HG03039 (cell line): ENCODE results near the gene NREP.
A peak's percentile ranks its signal among the peaks of the same experiment; 100 is the strongest.

Experiments
- ATAC-seq: cut with Tn5 transposase; IDR thresholded peaks from one replicate; pipeline ENCODE4 v1.9.1; 2021; ENCODE audit warnings: mild to moderate bottlenecking, moderate library complexity; ENCODE audit not compliant: unreplicated experiment

NREP gene

DNA sequence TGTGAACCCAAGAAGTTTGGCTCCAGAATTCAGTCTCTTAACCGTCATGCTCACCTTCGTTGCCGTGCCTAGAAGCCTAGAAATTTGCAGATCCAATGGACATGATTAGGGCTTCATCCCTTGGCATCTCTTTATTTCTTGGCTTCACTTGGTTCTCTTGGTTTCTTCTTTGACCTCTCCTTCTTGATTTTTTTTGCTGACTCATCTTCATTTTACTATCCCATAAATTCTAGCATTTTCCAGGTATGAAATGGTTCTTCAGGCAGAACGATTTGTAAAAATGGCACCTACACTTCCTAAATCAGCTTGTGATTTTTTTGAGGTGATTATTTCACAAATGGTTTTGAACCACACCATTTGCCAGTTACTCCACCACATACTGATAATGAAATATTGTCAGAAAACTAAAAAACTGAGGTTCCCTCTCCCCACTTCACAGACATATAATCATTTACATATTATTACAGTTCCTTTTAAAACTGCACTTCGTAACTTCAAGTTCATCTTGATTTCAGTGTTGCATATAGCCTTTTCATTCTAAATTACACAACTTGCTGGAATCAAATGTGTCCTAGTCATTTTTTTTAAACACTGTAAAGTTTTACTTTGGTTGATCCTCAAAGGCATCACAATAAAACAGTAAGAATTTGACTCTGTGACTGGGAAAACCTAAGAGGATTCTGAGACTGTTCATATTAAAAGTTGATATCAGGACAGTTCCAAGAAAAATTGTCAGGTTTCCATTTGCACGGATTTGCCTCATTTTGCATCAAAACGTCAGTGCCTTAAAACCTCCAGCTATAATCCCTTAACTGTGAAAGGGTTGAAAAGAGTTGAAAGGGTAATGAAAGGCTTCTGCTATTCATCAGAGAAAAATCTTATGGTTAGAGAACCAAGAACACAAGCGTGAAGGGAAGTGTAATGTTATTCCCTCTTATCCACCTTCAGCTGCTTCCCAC lies 8.9 kb upstream of the NREP start:
- no peak for ATAC-seq

GRCh38 chr5:111764019-111764418 lies 7.0 kb upstream of the NREP start:
- ATAC-seq = no peak

- no peak for ATAC-seq
These were observed 5.9 kb upstream of the NREP start for GRCh38 chr5:111762895-111763294.

GRCh38 chr5:111758284-111758628 lies 1.3 kb upstream of the NREP start:
- no peak for ATAC-seq

- peak; percentile 76 for ATAC-seq
These were observed 625 bp upstream of the NREP start for GRCh38 chr5:111757355-111758283.

DNA sequence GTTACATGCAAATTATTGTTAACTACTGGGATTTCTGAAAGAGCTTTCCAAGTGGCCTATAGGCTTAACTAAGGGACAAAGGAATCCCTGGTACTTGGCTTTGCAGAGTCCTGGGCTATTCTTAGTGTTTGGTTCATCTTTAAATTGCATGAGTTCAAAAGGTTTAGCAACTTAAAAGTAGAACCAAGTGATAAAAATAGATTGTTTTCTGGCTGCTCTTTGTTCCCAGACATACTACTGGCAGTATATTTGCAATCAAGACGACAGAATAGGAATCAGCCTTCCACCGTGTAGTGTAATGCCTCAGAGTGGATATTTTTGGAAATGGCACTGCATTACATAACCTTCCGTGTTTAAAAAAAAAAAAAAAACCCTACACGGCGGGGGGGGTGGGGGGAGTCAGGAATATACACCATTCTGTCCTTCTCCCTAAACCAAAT lies 1.0 kb downstream of the NREP start:
- no peak for ATAC-seq

DNA sequence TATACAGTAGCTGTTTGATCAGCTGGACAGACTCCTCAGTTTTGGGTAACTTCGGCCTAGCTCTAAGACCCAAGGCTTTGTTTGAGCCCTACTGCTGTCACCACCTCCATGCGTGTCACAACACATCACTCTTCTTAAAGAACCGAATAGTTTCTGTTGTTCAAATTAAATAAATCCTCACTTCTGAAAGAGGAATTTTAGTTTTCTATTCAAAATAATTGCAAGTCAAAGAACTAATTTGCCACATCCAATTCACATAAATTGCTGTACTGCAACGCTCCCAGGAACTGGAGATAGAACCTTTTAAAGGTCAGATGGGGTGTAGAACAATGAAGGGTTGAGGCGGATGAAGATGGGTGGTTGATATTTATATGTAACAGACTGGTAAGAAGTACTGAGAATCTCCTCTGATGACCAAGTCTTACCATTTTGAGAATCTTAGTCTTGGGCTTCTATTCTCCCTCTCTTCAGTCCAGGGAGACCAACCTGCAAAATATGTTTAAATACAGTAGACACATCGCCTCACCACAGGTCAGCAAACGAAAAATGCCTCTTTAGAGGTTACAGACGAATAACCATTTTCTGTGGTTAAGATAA lies 1.6 kb downstream of the NREP start:
- ATAC-seq = no peak

DNA sequence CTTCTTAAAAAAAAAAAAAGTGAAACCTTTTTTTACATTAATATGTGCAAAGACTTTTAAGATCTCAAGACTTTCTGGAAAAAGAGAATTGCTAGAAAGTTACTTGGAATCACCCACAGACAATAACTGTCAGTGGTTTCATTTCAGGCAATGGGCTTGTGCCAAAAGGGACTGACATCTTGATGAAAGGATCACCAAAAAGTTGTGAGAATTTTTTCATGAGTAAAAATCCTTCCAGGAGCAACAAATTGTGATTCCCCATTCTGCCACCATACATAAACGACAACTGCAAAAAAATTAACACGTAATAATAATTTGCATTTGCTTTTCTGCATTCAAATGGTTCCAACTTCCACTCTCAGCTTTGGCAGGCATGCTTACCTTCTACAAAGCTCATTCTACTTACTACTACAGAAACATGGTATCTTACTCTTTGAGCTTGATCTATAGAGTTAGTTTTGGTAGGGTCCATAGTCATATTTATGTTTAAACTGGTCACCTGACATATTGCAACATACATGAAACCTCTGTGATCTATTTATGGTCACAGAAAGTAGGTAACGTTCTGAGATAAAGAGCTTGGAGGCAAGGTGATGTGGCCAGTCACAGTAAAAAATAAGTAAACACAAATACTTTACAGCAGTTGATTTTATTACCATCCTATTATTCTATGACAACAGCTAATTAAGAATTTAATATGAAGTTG lies 3.0 kb downstream of the NREP start:
- ATAC-seq = no peak

- no peak for ATAC-seq
These were observed 4.5 kb downstream of the NREP start for GRCh38 chr5:111752426-111752965.

- ATAC-seq = no peak
These were observed 7.5 kb downstream of the NREP start for GRCh38 chr5:111749303-111750026.

- ATAC-seq = no peak
These were observed 8.7 kb downstream of the NREP start for GRCh38 chr5:111748304-111748763.

DNA sequence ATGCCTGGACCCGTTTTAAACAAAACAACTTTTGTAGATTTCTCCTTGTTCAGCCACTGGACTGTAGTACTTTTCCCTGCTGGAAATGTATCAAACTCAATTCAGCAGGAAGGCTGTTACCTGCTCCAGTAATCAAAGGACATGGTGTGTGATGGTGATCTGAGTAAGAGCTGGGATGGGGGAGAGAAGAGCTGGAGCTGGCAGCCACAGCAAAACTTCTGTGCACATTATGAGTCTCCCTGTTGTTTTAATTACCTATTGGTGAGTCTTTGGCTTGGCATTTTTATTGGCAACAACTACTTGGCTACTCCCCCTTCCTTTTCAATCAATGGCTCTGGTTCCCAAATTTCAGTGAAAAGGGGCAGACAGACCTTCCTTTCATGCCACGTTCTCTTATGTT lies 9.7 kb downstream of the NREP start:
- ATAC-seq = no peak

- ATAC-seq = no peak
These were observed 10.2 kb downstream of the NREP start for GRCh38 chr5:111746791-111747190.

DNA sequence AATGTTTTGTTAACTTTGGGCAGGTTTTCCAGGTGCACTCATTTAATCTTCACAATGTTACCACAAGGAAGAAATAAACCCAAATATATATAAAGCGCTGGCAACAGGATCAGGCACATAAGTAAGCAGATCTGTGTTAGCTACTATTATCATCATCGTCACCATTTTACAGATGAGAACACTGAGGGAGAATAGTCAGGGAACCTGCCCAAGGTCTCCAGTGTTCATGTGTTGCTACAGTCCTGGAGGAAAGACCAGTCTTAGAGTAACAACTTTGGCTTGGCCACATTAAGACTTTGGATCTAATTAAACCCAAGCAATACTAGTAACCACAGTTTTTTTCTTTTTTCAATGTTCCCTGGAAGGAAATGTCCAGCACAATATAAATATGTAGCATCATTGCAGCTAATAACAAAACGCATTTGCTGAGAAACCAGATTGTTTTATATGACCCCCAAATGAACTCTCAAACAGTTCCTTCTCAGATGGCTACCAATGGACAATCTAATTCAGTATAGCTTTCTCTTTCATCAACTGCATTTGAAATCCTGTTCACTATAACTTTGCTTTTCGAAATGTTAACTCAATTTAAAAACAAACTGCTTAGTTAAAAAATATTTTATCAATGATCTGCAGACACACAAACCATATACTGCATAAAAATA lies 11.8 kb downstream of the NREP start:
- no peak for ATAC-seq

DNA sequence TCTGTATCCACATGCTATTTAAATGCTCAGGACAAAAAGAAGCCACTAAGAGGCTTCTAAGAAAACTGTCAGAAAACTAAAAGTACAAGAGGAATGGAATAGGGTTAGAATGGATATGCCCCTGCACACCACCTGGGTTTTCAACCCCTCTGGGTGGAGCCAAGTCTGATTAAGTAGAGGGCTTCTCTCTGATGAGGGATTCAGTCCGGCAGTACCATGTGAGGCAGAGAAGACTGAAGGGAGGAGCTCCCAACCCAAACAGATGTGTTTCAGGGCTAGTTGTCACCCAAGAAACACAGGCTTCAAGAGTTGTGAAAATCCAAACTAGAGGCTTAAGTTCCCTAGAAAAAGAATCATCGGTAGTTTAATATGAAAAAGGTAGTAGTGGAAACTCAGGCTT lies 12.5 kb downstream of the NREP start:
- ATAC-seq = no peak

DNA sequence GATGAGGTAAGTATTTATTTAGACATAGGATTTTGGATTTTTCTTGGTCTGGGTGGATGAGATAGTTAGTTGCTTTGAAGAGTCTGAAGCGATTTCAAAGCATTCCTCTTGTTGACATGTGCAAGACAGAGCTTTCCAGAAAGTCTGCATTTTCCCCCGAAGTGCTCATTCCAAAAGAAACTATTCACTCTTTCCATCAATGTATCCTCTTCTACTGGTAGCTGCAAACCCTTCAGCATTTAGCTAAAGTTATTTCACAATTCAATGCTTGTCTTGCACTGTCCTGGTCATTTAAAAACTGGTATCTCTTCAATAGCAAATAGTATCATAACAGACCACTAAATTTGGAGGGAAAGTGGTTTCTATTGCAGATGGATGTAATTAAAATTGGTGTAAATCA lies 13.0 kb downstream of the NREP start:
- ATAC-seq = no peak

- no peak for ATAC-seq
These were observed 13.5 kb downstream of the NREP start for GRCh38 chr5:111743512-111743911.

DNA sequence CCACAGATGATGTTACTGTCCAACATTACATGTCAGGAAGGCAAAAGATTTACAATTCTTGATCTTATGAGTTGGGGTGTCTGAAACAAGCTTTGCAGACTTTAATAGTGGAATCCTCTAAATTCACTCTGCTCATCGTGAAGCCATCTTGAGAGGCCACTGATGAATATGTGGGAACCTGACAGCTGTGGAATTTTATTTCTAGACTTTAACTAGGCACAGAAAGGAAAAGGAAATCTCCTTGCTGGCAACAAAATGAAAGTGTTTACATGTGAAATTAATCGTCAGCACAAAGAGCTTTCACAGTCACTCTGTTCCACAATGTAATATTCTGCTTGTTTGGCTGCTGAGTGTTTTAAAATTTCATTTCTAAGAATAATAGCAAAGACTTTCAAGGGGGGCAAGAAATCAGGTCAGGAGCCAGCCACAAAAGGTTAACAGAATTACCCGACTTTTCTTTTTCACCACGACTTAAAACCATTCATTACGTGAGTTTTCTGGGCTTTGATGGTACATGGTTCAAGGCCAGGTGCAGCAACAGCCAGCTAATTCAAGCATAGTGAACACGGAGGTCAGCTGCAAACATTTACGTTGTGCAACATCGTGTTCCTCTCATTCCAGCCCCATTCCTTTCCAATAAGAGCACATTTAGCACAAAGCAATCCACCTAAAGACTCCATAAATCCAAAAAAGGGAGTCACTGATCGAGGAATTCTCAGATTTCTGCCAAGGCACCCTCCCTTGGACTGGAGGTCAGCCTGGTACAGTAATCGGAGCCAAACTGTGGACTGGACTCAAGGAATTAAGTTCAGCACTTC lies 14.6 kb downstream of the NREP start:
- ATAC-seq = no peak
